CD1c-positive myeloid dendritic cell (primary cell): ENCODE measurements around the gene GPS2.

Source experiments
- DNase-seq: peaks from one replicate; pipeline ENCODE4 v3.0.0-alpha.2; 2016; ENCODE audit errors: extremely low spot score

Gene GPS2

DNA sequence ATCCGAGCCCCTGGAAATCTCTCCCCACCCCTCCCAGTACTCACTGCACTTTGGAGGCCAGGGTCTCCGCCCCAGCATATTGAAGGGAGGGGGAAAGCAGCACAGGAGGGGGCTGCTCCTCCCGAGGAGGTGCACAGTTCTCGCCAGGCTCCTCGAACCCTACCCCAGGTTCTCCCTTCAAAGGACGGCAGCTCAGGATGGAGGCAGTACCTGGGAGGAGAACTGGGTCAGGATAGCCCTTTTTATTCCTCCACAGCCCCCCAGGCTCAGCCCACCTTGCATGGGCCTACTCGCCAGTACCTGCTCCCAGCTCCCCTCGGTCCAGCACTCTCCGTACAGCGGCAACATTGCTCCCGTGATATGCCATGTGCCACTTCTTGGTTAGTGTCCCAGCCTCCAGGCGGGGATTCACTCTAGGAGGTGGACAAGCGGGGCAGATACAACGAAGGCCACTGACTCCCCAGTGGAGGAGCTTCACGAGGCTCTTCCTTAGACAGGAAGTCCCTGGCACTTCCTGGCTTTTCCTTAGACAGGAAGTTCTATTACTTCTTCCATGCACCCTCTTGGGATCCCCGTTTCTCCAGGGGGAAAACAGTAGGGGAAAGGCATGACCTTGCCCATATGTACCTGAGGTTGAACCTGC, 2.1 kb upstream of the GPS2 start:
- DNase-seq: no peak

DNA sequence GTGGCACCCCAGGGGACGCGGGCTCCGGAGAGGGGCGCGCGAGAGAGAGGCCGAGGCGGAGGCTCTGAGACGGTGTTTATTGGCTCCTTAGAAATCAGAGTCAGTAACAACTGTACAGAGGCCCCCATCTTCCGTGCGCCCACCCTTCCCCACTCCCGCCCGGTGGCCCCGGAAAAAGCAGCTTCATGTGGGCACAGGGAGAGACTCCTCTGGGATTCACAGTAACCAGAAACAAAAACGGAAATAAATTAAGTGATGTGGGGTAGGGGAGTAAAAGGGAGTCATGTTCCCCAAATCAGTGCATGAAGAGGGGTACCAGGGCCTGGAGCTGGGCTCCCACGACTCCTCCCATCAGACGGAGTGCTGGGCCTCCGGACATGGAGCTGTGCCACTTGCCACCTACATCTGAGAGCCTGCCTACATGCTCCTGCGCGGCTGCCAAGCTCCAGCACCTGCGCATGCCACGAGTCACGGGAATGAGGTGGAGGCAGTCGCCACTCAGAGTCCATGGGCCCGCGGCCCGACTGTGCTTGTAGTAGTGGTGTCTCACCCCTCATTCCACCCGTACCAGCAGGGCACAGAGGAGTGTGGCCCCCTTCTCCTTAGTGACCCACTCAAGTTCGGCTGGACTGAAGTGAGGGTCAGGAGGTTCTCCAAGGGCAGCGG, 543 bp upstream of the GPS2 start:
- DNase-seq: no peak

DNA sequence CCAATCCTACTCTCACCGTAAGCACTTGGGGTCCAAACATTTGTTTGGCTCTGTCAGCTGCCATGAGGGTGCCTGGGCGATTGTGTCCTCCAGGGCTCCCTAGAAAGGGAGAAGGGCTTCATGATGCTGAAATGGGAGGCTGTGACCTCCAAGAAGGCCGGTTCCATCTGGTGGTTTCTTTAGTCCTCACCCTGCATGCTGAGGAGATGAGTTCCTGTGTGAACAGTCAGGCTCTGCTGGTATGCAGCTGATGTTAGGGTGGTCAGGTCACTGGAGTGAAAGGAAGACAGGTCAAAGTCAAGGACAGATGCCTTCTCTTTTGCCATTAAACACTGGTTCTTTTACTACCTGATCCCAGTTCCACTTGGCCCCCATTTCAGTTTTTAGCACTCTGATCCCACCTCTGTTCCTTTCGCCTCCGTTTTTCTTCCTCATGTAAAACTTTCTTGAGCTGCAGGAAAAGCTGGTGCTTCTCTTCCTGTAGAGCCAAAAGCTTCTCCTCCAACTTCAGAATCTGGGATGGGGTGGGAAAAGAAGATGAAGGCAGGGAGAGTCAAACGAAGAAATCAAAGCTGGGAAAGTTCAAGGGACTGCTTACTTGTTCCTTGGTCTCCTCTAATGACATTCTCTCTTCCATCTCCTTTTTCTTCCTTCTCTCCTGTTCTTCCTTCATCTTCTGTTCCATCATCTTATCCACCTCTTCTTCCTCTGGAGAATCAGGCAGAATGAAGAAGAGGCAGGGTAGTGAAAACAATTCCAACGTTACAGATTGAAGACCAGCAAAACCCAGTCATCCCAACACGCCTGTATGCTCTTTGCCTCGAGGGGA, 1.1 kb downstream of the GPS2 start:
- no peak for DNase-seq

DNA sequence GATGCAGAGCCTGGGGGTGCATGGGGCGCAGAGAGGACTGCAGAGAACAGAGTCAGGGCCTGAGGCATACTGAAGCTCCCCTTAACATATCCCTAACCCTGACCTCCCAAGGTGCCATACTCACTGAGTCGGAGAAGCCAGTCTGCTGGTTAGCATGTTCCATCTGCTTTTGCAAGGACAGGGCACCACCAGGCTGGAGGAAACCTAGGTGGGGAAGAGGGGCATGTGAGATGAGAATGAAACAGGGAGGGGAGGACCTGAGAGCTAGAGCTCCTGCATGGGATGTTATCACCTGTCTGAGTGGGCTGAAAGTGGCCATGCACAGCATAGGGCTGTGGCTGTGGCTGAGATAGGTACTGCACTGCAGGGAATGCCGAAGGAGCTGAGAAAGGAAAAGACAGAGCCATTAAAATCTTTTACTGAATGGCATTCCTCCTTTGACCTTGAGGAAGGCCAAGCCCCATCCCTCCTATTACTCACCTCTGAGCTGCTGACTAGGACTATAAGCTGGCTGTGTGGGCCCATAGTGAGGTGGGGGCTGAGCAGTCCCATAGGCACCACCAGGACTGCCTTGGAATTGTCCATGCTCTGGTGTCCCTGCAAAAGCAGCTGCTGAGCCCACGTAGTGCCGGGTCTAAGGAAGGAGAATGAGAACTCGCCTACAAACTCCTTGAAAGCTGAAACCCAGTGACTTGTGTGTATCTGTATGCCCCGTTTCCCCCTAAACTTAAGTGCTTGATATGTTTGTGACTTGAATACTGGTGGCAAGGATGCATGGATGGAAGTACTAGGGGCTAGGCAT, 1.9 kb downstream of the GPS2 start:
- DNase-seq: no peak

DNA sequence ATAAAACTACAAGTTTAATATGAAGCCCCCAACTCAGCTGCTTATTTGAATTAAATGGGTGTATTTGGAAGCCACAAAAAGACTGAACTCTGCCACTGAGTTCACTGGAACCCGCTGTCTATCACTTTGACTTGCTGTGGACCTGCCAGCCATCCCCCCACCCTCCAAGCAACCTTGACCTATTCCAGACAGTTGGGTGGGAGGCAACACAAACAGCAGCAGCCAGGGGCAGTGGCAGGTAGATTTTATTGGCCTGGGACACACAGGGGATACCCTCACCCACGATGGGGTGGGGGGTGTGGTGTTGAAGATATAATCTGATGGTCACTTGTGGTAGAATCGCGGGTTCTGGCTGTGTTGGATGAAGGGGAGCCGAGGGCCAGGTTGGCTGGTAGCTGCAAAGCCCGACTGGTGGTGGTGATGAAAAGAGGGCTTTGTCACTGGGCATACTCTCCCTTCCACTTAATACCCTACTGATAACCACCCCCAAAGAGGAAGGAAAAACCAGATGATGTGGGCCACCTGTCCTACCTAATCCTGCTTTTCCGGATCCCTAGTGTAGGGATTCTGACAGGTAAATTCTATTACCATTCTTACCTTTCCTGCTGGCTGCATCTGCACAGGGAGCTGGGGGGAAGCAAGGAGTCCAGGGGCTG, 2.6 kb downstream of the GPS2 start:
- no peak for DNase-seq

DNA sequence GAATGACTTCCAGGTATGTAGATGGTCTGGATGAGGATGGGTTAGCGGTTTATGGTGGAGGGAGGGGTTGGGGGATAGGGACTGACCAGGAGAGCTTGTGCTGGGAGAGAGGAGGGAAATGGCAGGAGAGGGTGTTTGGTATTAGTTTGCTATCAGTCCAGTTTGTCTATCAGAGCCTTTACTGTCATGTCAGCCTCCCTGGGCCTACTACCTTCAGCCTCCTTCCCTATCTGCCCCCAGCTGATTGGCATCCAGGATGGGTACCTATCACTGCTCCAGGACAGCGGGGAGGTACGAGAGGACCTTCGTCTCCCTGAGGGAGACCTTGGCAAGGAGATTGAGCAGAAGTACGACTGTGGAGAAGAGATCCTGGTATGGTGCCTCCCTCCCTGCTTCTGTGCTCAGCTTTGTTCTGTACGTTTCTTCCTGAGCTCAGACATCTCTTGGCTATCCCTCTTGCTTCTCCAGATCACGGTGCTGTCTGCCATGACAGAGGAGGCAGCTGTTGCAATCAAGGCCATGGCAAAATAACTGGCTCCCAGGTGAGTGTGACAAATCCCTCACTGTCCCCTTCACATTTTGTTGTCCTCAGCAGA, 4.0 kb downstream of the GPS2 start:
- no peak for DNase-seq

DNA sequence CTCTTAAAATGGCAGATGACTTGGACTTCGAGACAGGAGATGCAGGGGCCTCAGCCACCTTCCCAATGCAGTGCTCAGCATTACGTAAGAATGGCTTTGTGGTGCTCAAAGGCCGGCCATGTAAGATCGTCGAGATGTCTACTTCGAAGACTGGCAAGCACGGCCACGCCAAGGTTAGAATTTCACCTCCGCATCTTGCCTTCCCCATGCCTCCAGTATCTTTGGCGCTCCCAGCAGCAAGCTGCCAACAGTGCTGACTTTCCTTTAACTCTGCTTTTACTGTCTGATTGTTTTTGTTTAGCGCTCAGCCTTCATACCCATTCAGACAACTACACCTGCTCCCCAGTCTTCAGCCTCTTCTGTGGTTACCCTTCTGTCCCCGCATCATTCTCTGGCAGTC, 5.5 kb downstream of the GPS2 start:
- DNase-seq: no peak

DNA sequence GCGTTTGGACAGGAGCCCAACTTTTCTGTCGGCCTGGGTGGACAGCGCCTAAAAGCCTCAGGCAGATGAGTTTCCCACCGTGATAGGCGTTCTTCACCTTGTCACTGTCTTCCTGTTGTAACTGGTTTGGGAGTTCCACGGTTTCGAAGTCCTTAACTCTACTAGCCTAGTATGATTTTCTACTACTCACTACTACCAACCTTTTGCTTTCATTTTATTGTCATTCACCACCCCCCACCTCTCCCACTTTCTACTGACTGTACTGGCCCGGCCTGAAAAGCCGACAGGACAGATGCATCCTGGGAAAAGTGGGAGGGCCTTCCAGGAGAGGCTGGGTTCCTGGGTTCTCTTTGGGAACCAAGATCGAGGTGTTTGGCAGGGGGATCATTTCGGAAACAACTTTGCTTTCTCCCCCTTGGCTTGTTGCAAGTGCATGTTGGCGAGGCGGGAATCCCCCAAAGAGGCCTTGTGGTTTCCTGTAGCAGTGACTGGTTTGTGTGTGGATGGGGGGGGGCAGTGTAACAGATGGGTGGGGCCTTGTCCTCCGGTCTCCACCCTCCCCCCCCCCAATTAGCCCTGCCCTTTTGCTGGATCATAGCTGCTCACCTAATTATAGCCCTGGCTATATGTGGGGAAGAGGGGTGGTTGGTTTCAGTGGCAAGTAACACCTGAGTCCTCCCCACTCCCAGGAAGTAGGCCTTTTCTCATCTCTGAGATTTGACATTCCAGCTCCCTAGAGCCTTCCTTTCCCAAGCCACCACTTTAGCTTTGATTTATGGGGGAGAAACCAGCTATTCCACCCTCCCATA, 6.3 kb downstream of the GPS2 start:
- DNase-seq: peak; percentile 83

DNA sequence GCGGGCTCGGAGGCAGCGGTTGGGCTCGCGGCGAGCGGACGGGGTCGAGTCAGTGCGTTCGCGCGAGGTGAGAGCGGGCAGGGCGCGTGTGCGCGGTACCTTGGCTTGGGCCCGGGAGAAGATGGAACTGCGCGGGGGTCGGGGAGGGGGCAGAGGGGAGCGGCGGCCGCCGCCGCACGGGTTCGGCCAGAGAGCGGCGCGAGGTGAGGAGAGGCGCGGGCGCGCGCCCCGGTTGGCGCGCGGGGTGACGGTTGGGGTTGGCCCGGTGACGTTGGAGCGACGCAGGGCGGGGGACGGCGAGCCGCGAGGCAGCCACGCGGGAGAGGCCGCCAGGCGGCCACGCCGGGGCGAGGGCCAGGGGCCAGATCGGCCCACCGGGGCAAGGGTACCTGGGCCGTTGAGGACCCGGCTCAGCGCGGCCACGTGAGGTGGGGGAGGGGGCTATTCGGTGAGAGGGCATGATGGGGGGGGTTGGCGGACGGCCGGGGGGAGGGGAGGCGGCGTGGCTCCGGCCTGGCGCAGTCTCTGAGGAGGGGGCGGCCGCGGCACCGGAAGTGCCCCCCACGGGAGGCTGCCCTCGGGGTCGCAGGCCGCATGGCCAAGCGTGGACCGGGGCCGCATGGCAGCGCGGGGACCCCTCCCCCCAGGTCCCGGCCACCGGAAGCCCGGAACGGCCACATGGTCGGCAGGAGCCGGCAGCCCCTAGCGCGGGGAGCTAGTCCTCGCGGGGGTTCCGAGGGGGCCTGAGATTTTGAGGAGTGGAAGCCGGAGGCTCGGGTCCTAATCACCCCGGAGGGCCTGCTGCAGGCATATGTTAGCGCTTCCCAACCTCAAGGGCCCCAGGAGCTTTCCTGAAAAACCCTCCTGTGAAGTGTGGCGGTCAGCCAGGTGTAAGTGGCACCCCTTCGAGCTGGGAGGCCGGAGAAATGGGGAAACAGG, 7.2 kb downstream of the GPS2 start:
- DNase-seq: peak; percentile 70

DNA sequence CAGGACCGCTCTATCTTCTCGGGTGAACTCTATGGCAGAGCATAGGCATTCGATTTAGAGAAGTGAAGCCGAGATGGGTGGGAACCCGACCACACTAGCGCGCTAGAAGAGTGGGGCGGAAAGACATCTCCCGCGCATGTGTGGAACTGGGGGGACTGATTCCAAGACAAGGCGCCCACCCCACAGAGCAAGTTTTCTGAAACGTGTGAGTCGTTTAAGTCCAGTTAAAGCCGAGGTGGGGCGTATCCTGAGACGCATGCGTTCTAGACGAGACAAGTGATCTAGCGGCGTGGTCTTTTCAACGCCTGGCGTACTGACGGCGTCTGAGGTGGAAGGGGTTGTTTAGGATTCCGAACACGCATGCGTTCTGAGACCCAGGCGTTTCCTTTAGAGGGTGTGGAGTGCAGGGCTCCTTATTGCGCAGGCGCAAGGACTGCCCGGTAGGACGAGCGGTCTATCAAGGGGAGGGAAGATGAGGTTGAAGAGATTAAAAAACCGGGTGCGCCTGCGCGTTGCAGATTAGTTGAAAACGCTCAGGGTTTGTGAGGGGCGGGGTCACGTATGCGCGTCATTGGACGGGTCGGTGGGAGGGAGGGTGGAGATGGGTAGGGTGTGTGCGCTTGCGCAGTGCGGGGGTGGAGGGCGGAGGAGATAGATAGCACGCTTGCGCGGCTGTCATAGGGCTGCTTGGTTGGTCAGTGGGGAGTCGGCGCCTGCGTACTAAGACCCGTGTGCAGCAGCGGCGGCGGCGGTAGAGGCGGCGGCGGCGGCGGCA, 8.1 kb downstream of the GPS2 start, which contains the start of gene EIF5A:
Gene EIF5A (plus strand): TSS at position 718 of the 775 bp plus-strand sequence. CDS start 2,008 bp downstream, outside the sequence.
- DNase-seq: peak; percentile 100

DNA sequence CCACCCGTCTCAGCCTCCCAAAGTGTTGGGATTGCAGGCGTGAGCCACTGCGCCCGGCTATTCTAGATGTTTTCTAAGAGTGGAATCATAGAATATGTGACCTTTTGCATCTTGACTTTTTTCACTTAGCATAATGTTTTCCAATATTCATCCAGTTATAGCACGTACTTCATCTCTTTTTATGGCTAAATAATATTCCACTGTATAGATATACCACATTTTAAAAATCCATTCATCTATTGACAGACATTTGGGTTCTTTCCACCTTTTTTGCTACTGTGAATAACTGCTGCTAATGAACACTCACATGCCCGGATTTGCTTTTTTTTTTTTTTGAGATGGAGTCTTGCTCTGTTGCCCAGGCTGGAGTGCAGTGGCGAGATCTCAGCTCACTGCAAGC, 11.0 kb downstream of the GPS2 start:
- no peak for DNase-seq

DNA sequence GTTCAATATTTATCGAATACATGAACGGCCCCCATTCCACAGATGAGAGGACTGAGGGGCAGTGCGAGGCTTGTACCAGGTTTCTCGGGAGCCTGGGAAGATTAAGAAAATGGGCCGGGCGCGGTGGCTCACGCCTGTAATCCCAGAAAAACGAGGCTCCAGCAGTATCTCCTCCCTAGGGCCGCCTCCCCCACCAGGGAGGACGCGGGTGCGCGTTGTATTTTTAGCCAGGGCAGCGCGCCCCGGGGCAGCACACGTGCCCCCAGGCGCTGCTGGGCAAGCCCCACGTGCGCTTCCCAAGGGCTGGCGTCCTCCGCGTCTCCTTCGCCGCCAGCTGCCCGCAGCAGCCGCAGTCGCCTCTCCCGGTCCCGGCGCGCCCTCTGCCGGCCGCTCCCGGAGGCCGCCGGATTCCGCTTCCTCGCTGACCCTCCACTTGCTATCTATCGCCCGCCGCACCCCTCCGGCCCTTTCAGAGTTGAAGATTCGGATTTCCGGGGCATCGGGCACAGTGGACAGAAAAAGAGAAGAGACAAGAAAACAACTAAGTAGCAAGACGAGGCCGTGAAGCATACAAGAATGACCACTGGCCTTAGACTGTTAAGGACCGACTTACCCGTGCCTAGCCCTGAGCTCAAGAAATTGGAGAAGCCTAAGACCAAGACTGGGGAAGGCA, 18.8 kb downstream of the GPS2 start:
- peak; percentile 90 for DNase-seq

DNA sequence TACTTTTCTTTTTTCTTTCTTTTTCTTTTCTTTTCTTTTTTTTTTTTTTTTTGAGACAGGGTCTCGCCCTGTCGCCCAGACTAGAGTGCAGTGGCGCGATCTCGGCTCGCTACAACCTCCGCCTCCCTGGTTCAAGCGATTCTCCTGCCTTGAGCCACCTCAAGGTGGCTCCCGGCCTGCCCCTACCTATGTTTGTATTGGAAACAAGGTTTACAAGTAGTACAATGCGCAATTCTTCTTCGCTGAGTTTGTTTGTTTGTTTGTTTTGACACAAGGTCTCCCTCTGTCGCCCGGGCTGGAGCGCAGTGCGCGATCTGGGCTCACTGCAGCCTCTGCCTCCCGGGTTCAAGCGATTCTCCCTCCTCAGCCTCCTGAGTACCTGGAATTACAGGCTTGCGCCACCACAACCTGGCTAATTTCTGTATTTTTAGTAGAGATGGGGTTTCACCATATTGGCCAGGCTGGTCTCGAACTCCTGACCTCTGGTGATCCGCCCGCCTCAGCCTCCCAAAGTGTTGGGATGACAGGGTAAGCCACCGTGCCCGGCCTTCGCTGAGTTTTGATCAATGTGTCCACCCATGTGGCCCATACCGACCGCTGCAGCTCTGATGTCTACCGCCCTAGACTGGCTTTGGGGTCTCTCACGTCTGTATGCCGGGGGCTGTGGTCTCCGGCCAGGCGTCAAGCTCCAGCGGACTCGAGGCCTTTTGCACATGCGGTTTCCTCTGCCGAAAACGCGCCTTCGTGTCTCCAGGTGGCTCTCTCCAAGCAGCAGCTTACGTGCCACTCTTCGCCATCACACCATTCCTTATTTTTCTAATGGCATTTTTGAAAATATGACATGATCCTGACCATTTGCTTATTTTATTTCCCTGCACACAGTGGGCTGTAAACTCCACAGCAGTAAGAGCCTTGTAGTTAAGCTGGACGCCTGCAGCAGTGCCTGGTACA, 19.7 kb downstream of the GPS2 start:
- DNase-seq: no peak

DNA sequence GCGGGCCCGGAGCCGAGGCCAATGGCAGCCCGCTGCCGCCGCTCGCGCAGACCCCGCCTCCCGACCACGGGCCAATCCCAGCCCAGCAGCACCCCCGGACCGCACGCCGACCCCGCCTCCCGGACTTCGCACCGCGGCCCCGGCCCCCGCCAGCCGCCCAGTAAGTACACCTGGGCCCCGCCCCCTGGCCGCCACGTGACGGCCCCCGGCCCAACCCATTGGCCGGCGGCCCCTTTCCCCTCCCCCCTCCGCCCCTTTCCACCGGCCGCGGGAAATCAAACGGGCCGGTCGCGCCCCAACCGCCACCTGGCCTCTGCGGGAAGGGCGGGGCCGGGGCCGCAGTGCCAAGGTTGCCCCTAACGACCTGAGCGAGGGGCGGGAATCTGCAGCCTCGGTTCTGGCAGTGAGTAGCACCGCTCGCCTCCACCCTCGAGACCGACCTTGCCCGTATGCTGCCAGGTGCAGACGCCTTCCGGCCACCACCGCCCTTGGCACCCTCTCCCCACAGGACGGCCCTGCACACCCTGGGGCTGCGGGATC, 20.5 kb downstream of the GPS2 start, which contains the start of gene YBX2:
Gene YBX2 (minus strand): TSS at position 26 of the 540 bp plus-strand sequence. CDS start 139 bp downstream, outside the sequence.
- peak; percentile 45 for DNase-seq

DNA sequence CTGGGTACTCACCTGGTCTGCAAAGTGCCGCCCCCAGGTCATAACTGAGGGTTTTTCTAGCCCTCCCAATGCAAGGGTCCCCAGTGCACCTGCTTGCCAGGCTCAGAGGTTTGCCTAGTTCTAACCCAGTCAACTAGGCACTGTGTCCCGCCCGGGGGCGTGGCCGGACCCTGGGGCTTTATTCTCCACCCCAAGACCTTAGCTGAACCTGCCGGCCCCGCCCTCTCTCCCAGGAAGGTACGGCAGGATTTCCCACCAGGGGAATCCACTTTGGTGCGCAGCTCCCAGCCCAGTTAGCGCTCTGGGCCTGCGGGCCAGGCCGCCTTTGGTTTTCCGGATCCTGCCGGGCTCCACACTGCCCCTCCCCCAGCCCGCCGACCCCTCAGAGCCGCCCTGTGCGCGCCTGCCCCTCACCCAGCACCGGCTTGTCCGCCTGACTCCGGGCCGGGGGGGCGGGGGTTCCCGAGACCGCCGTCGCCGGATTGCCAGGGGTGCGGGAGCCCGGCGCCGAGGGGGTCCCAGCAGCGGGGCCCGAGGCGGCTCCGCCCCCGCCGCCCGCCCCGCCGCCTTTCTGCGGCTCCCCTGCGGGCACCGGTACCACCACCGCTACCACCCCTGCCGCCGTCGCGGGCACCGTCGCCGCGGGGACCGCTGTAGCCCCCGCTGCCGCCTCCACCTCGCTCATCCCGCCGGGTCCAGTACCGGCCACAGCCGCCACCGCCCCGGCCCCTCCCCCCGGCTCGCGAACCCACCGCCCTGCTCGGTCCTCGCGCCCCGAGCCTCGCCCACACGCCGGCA, 21.1 kb downstream of the GPS2 start:
- no peak for DNase-seq
